GM21447 (cell line): ENCODE results near the gene CMKLR1.

Source experiments
- ATAC-seq: cut with Tn5 transposase; IDR thresholded peaks from one replicate; pipeline ENCODE4 v1.9.1; 2021; ENCODE audit not compliant: unreplicated experiment

The CMKLR1 gene

DNA sequence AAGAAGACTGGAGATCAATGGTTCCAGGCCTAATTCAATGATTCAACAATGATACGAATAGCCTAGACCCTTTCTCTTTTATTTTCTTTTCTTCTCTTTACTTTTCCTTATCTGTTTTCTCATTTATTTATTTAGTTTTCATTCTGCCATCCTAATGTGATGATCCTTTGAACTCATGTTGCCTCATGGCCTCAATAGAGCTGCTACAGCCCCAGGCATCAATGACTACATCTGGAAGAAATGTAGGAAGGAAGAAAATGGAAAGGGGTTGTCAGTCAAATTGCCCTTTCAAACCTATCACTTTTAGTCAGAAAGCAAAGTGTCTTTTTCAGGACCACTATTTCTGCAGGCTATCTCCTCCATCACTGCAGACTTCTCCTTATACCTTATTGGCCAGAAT is 69.9 kb downstream of the CMKLR1 start:
- no peak for ATAC-seq

DNA sequence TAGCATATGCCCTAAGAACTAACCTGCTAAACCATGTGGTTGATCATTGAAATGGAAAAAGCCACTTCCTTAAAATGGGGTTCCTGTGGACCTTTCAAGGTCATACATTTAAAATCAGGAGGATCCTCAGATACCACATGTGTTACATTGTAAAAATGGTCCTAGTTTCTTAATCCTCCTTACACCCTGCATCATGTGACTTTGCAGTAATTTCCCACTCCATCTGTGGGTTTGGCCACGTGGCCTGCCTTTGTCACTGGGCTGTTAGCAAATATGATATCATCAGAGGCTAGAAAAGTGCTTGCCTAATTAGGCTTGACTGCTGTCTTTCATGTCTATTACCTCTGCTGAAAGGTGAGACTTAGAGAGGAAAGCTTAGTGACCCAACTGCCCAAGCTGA is 70.7 kb downstream of the CMKLR1 start:
- no peak for ATAC-seq

- ATAC-seq = no peak
Measured at GRCh38 chr12:108267450-108267849, 71.7 kb downstream of the CMKLR1 start.

GRCh38 chr12:108266131-108266530 is 73.0 kb downstream of the CMKLR1 start:
- ATAC-seq = no peak

DNA sequence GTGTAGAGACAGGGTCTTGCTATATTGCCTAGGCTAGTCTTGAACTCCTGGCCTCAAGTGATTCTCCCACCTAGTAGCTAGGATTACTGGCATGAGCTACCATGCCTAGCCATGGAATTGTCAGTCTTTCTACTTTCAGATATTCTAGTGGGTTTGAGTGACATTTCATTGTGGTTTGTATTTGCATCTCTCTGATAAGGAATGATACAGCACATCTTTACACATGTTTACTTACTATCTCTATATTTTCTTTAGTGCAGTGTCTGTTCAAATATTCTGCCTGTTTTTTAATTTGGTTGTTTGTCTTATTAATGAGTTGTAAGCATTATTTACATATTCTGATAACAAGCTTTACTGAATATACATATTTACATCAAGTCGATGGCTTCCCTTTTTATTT is 73.6 kb downstream of the CMKLR1 start:
- no peak for ATAC-seq

DNA sequence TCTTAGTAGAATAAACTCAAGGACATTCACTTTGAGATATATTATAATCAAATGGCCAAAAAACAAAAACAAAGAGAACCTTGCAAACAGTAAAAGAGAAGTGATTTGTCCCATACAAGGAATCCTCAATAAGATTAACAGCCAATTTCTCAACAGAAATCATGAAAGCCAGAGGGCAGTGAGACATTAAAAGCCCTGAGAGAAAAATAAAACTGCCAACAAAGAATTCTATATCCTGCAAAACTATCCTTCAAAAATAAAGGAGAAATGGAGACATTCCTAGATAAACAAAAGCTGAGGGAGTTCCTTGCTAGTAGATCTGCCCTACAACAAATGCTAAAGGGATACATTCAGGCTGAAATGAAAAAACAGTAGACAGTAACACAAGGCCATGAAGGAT is 78.1 kb downstream of the CMKLR1 start:
- ATAC-seq = no peak

DNA sequence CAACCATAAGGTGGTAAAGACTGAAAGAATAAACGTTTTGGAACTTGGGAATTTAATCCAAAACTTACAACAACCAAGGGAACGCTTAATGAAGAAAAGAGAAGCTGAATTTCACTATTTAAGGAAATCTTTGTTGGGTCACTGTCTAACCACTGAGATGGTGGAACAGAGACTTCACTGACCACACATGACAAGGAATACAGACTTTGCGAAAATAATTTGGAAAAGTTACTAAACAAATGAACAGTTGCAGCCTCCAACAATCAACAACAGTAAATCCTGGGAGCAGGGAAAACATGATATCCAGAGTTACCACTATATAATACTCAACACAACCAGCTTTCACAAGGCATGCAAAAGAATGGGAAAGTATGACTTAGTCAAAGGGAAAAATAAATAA is 79.1 kb downstream of the CMKLR1 start:
- ATAC-seq = no peak

DNA sequence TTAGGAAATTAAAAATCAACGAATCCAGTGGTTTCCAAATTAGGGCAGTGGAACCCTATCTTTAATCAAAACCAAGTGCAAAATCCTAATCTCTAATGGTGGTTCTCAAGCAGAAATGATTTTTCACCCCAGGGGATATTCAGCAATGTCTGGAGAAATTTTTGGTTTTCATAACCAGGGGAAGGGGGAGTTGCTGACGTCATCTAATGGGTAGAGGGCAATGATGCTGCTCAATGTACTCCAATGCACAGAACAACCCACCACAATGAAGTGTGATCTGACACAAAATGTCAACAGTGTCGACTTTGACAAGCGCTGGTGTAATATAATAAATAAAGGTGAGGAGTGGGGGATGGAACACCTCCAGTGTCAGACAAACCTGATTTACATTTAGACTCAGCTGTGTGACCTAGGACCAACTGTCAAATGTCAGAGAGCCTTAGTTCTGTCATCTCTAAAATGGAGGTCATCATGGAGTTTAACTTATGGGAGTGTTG is 81.5 kb downstream of the CMKLR1 start:
- no peak for ATAC-seq

GRCh38 chr12:108257004-108257403 is 82.1 kb downstream of the CMKLR1 start:
- ATAC-seq = no peak

DNA sequence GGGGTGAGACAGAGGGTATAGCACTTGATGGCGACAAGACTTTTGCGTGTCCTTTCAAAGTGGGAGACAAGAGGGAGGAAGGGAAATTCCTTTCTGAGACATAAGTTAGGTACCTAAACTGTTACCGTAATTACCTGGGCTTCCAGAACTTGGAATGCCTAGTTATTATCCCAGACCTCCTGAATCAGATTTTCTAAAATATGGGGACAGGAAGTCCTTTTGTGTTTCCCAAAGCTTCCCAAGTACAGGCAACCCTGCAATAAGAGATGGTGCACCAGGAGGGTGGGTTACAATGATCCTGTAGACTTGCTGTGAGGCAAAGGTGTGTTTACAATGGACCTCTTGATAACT is 83.9 kb downstream of the CMKLR1 start:
- ATAC-seq = no peak

DNA sequence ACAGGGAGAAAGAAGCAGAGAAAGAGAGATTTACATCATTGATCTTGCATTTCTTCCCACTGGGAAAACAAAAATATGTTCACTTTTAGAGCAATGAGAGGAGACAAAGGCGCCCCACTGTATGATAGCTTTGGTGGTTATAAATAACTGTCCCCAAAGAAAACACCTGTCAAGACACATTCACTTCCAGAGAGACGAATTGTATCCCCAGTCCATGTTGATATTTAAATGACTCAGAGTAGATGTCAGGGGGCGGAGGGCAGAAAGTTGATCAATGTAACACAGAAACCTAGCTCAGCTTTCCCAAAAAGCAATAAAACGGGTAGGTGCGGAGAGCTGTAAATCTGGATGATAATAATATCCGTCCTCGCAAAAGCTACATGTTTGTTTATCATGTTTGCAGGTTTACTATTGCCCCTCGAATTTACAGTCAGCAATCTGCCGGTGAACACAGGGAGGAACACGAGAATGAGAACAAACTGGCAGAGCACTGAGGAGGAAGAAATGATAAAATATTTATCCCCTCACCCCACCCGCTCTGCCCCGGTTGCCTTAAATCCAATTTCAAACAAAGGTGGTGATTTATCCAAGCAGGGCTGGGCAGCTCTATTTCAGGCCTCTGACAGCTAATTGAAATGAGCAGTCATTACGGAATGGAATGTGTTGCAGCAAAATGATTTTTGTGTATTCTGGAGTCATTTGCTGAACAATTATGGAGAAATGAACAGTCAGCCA is 84.4 kb downstream of the CMKLR1 start:
- no peak for ATAC-seq

DNA sequence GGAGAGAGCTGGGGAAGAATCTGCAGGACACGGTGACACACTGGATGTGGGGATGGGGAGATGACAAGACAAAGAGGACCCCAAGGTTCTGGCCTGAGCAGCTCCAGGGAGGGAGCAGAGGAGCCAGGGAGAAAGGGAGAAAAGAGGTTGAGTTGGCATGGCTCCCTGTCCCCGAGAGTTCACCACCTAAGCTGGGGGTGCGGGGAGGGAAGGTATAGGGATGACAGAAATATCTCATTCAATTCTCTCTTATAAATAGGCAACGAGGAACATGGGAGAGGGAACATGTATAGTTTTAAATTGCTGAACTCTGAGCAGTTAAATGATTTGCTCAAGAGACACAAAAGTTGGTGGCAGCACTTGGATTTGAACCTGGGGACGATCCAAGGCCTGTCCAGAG is 85.1 kb downstream of the CMKLR1 start:
- no peak for ATAC-seq

DNA sequence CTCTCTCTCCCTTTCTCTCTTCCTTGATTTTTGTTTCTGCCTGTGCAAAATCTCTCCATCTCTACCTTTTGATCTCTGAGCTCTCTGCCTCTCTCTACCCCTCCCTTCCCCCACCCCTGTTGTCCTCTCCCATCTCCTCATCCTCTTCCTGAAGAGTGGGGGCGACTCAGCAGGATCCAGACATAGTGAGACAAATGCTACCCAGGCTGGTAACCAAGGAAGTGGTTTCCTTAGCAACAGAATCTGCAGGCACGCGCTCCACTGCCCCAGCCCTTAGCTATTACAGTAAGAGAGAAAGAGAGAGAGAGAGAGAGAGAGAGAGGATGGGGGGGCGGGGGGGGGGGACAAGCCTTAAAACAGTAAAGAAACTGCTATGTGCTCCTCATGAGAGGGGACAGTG is 85.6 kb downstream of the CMKLR1 start:
- ATAC-seq = no peak

- no peak for ATAC-seq
Measured at GRCh38 chr12:108252523-108252922, 86.6 kb downstream of the CMKLR1 start.

GRCh38 chr12:108248011-108248410 is 91.1 kb downstream of the CMKLR1 start:
- no peak for ATAC-seq

- no peak for ATAC-seq
Measured at GRCh38 chr12:108247130-108247529, 92.0 kb downstream of the CMKLR1 start.

- ATAC-seq = no peak
Measured at GRCh38 chr12:108241986-108242703, 97.0 kb downstream of the CMKLR1 start.

DNA sequence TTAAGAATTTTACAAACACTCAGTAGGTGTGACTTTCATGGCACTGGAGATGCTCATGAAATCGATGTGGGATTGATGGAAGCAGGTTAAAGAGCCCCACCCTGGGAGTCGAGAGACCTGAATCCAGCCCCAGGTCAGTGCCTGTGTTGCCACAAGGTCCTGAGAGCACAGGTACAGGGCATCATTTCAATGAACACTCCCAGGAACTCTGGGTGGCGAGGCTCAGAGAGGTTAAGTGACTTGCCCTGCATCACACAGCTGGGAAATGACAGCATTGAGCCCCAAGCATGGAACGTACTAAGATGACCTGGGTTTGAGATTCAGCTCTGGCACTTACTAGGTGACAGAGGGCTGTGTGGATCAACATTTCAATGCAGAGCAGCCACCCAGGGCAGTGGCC is 98.2 kb downstream of the CMKLR1 start:
- ATAC-seq = no peak

GRCh38 chr12:108240027-108240785 is 98.9 kb downstream of the CMKLR1 start:
- no peak for ATAC-seq

GRCh38 chr12:108239378-108239777 is 99.7 kb downstream of the CMKLR1 start:
- no peak for ATAC-seq

GRCh38 chr12:108238474-108238873 is 100.6 kb downstream of the CMKLR1 start:
- no peak for ATAC-seq
